ENCODE data around the gene TREML1. TPM values are rescaled to one million over a fixed set of nuclear protein-coding genes. Genes with fewer than 3 reads are reported as not detected.

TREML1 gene
- total RNA-seq, 4 donors from 2014 or later: 8.2 TPM; not detected in 3

GRCh38 chr6:41171908-41172307 lies 17.8 kb upstream of the TREML1 start:
- Histone ChIP-seq H3K27ac (no peak overlapping the region), H3K4me1 (no peaks in the 10 kb centered on the region), H3K36me3 (no peaks in the 10 kb centered on the region), H3K4me3 (no peak overlapping the region), H3K9me3 (no peaks in the 10 kb centered on the region), H3K27me3 (no peaks in the 10 kb centered on the region)
- no peak for DNase-seq
- intact Hi-C loops (cut with DNase I; ENCODE audit: low total_unique reads): no loop called here
- no peak for TF ChIP-seq CTCF (IDR thresholded peaks at IDR 0.05)
- no peak for TF ChIP-seq POLR2A (IDR thresholded peaks at IDR 0.05)

- H3K27me3 ChIP-seq: no peaks in the 10 kb centered on the region
- intact Hi-C loops (cut with DNase I; ENCODE audit: low total_unique reads): no loop called here
- no peak for DNase-seq
- no peak overlapping the region for H3K27ac ChIP-seq
- no peaks in the 10 kb centered on the region for H3K9me3 ChIP-seq
- H3K36me3 ChIP-seq: no peaks in the 10 kb centered on the region
- TF ChIP-seq CTCF (IDR thresholded peaks at IDR 0.05): no peak
- TF ChIP-seq POLR2A (IDR thresholded peaks at IDR 0.05): no peak
- H3K4me3 ChIP-seq: no peak overlapping the region
- H3K4me1 ChIP-seq: no peaks in the 10 kb centered on the region
Measured at GRCh38 chr6:41170547-41171160, 16.5 kb upstream of the TREML1 start.

- H3K27me3 ChIP-seq: no peaks in the 10 kb centered on the region
- TF ChIP-seq CTCF (IDR thresholded peaks at IDR 0.05) (no peak), POLR2A (IDR thresholded peaks at IDR 0.05) (no peak)
- DNase-seq: no peak
- no peaks in the 10 kb centered on the region for H3K4me1 ChIP-seq
- H3K27ac ChIP-seq: no peak overlapping the region
- intact Hi-C loops (cut with DNase I; ENCODE audit: low total_unique reads): no loop called here
- H3K36me3 ChIP-seq: no peaks in the 10 kb centered on the region
- H3K9me3 ChIP-seq: no peaks in the 10 kb centered on the region
- H3K4me3 ChIP-seq: no peak overlapping the region
Measured at GRCh38 chr6:41167173-41167963, 13.2 kb upstream of the TREML1 start.

GRCh38 chr6:41164551-41165120 lies 10.5 kb upstream of the TREML1 start:
- no peak for DNase-seq
- Histone ChIP-seq H3K9me3 (no peaks in the 10 kb centered on the region), H3K27ac (no peak overlapping the region), H3K4me1 (no peaks in the 10 kb centered on the region), H3K36me3 (no peaks in the 10 kb centered on the region), H3K4me3 (no peak overlapping the region), H3K27me3 (no peaks in the 10 kb centered on the region)
- intact Hi-C loops (cut with DNase I; ENCODE audit: low total_unique reads): no loop called here
- no peak for TF ChIP-seq POLR2A (IDR thresholded peaks at IDR 0.05)
- TF ChIP-seq CTCF (IDR thresholded peaks at IDR 0.05): no peak

GRCh38 chr6:41163419-41163717 lies 9.2 kb upstream of the TREML1 start:
- no peak for DNase-seq
- H3K4me3 ChIP-seq: no peak overlapping the region
- no peaks in the 10 kb centered on the region for H3K9me3 ChIP-seq
- H3K4me1 ChIP-seq: no peaks in the 10 kb centered on the region
- H3K36me3 ChIP-seq: no peaks in the 10 kb centered on the region
- intact Hi-C loops (cut with DNase I; ENCODE audit: low total_unique reads): no loop called here
- H3K27me3 ChIP-seq: no peaks in the 10 kb centered on the region
- no peak for TF ChIP-seq CTCF (IDR thresholded peaks at IDR 0.05)
- no peak for TF ChIP-seq POLR2A (IDR thresholded peaks at IDR 0.05)
- H3K27ac ChIP-seq: no peak overlapping the region

All from uterus (tissue), 4 donors.